Measurements from ENCODE around the gene ZNF592.

Gene ZNF592

DNA sequence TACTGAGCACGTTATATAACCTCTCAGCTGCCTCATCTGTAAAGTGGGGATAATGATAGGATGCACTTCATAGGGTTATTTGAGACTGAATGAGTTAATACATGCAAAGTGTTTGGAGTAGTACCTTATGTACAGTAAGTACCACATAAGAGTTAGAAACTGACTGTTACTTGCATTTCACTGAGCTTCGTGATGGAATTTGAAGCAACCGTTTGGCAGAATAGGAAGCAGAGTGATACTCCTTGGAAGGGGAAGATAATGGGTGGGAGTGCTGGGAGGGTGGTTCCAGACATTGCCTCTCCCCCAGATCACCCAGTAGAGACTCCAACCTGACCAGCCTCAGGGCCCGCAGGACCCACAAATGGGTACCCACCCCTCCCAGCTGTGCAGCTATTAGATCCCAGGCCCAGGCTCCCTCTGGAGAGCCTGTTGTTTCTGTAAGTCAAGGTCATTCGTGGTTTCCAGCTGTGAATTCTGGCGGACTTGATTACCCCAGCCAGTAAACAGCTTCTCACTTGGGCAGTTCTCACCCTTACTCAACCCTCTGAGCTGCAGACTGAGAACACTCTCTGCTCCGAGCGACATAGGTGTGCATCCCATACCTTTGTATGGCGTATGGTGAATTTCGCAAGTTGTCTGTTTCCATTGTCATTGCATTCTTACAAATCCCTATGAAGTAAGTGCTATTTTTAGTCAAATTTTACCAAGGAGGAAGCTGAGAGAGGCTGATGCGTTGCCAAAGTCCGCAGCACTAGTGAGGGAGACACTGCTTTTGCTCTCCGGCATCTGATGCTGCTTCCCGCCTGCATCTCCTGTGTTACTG lies 79.9 kb downstream of the ZNF592 start:
- no peak for DNase-seq
- H3K9me3 ChIP-seq = no peaks in the 10 kb centered on the region
- no peaks in the 10 kb centered on the region for H3K27me3 ChIP-seq
- no peak overlapping the region for H3K4me3 ChIP-seq (ENCODE audit: low read depth, low read length)
- H3K4me1 ChIP-seq = peaks cover 5% of the 10 kb centered on the region
- H3K36me3 ChIP-seq = no peaks in the 10 kb centered on the region
- TF ChIP-seq, protein P1, sequence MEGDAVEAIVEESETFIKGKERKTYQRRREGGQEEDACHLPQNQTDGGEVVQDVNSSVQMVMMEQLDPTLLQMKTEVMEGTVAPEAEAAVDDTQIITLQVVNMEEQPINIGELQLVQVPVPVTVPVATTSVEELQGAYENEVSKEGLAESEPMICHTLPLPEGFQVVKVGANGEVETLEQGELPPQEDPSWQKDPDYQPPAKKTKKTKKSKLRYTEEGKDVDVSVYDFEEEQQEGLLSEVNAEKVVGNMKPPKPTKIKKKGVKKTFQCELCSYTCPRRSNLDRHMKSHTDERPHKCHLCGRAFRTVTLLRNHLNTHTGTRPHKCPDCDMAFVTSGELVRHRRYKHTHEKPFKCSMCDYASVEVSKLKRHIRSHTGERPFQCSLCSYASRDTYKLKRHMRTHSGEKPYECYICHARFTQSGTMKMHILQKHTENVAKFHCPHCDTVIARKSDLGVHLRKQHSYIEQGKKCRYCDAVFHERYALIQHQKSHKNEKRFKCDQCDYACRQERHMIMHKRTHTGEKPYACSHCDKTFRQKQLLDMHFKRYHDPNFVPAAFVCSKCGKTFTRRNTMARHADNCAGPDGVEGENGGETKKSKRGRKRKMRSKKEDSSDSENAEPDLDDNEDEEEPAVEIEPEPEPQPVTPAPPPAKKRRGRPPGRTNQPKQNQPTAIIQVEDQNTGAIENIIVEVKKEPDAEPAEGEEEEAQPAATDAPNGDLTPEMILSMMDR (IDR thresholded peaks at IDR 0.05; ENCODE audit: low read depth, low read length) = no peak

DNA sequence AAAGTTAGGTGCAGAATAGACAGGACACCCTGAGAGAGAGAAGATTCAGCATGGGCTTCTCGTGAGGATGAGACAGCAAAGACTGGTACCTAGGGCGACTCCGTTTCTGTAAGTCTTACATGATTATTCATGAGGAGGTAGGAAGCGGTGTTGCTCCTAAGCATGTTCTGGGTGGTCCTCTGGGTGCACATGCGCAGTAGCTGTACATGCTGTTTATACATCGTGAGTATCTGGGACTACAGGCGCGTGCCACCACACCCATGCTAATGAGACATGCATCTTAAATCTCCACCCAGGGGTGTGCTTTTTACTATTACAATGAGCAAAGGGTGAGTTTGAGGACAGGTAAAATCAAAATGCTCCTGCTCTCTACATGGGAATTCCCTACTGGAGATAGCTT lies 81.0 kb downstream of the ZNF592 start:
- H3K4me3 ChIP-seq (ENCODE audit: low read depth, low read length) = no peak overlapping the region
- no peaks in the 10 kb centered on the region for H3K36me3 ChIP-seq
- TF ChIP-seq, protein P1 (IDR thresholded peaks at IDR 0.05; ENCODE audit: low read depth, low read length) = no peak
- H3K27me3 ChIP-seq = no peaks in the 10 kb centered on the region
- peaks cover 10% of the 10 kb centered on the region for H3K4me1 ChIP-seq
- no peaks in the 10 kb centered on the region for H3K9me3 ChIP-seq
- no peak for DNase-seq

DNA sequence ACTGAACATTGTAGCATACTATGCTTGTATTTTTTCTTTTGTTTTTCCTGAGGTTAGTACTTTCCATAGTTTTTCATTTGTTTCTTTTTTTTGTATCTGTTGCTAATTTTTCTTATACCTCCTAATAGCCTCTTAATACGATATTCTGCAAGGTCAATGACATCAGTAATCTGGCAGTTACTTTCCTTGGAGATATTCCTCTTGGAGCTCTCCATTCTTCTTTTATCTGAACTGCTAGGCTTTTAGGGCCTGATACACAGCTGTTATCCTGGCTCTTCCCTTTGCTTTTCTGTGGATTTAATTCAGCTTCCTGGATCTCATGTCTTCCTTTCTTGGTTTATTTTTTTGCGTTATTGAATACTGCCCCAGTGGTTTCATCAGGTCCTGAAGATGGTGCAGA lies 81.6 kb downstream of the ZNF592 start:
- TF ChIP-seq, protein P1 (IDR thresholded peaks at IDR 0.05; ENCODE audit: low read depth, low read length) = no peak
- H3K36me3 ChIP-seq = no peaks in the 10 kb centered on the region
- no peaks in the 10 kb centered on the region for H3K27me3 ChIP-seq
- no peaks in the 10 kb centered on the region for H3K9me3 ChIP-seq
- DNase-seq = no peak
- no peak overlapping the region for H3K4me3 ChIP-seq (ENCODE audit: low read depth, low read length)
- H3K4me1 ChIP-seq = peaks cover 10% of the 10 kb centered on the region

- H3K4me3 ChIP-seq (ENCODE audit: low read depth, low read length) = no peak overlapping the region
- no peaks in the 10 kb centered on the region for H3K9me3 ChIP-seq
- no peaks in the 10 kb centered on the region for H3K36me3 ChIP-seq
- H3K27me3 ChIP-seq = no peaks in the 10 kb centered on the region
- H3K4me1 ChIP-seq = peaks cover 8% of the 10 kb centered on the region
- TF ChIP-seq, protein P1 (IDR thresholded peaks at IDR 0.05; ENCODE audit: low read depth, low read length) = no peak
- no peak for DNase-seq
Observed at GRCh38 chr15:84831028-84831427, 82.6 kb downstream of the ZNF592 start.

DNA sequence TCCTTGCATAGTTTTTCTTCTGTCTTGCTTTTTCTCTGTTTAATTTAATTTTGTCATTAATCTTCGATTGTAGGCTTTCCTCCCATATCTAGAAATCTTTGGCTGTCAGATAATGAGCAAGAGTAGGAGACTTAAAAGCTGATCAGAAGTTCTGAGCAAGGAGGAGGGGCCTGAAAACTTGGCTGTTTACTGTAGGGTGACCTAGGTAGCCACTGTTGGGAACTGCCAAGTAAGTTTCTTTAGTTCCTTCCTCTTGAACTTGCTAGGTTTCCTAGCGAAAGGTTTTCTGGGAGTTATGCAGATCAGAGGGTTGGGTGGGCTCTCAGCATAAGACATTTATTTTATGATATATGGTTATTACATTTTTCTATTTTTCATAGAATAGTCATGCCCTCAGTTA lies 83.2 kb downstream of the ZNF592 start:
- no peaks in the 10 kb centered on the region for H3K9me3 ChIP-seq
- H3K4me3 ChIP-seq (ENCODE audit: low read depth, low read length) = no peak overlapping the region
- H3K36me3 ChIP-seq = no peaks in the 10 kb centered on the region
- TF ChIP-seq, protein P1 (IDR thresholded peaks at IDR 0.05; ENCODE audit: low read depth, low read length) = no peak
- DNase-seq = no peak
- peaks cover 8% of the 10 kb centered on the region for H3K4me1 ChIP-seq
- no peaks in the 10 kb centered on the region for H3K27me3 ChIP-seq

DNA sequence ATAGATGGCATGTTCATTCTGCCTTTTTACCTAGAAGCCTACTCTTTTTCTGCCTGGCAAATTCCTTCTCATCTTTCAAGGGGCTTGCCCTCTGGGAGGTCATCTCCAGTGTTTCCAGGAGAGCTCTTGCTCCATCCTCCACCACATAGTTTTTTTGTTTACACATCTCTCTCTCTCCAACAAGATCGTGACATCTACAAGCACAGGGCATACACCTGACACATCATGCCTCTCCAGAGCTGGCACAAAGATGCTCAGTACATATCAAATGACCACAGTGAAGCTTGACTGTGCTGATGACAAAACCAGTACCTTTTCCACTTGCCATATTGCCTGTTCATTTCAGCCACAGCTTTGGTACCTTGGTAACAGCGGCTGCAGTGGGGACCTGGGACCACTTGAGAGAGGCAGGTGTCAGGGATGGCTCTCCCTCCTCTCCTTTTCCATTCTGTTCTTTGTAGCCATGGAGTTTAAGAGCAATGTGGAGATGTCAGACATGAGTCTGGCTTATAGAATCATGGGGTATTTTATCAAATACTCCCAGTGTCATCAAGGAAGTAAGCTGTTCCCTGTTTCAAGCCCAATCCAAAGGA lies 84.2 kb downstream of the ZNF592 start:
- Histone ChIP-seq H3K4me3 (ENCODE audit: low read depth, low read length) (no peak overlapping the region), H3K36me3 (no peaks in the 10 kb centered on the region), H3K27me3 (no peaks in the 10 kb centered on the region), H3K4me1 (peaks cover 8% of the 10 kb centered on the region), H3K9me3 (no peaks in the 10 kb centered on the region)
- DNase-seq = no peak
- TF ChIP-seq, protein P1 (IDR thresholded peaks at IDR 0.05; ENCODE audit: low read depth, low read length) = no peak
